Middle frontal gyrus (tissue), 1 donor: ENCODE measurements around the gene TMEM86B.
"Not testable (repeated sequence)": the region's sequence is repeated elsewhere in the genome, so short reads cannot be mapped to it uniquely, and the experiment has no call there.

Experiments used
- DNase-seq: peaks from one replicate; pipeline ENCODE4 v3.0.0-alpha.2; 2015; ENCODE audit warnings: low spot score; ENCODE audit errors: extremely low spot score

TMEM86B gene

DNA sequence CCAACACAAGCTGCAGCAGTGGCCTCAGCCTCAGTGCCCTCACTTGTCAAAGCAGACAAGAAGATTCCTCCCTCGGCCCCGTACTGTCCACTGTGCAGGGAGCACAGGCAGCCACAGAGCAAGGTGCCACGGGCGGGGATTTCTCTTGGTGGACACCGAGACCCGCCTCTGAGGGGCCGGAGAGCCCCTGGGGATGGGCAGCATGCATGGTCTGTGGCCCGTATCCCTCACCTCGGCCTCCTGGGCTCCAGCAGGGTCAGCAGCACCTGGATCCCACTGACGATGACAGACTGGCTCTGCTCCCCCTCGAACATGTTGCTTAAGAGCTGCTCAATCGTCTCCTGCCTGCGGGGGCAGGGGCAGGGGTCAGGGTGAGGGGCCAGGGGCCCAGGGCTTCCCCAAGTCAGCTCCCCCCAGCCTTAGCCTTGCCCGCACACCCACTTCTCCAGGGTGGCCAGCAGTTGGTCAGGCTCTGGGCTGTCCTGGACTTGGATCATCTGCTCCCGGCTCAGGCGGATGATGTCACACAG, 13.4 kb upstream of the TMEM86B start:
- no peak for DNase-seq

GRCh38 chr19:55241143-55241934, 12.8 kb upstream of the TMEM86B start:
- no peak for DNase-seq

- DNase-seq = no peak
These were observed 12.1 kb upstream of the TMEM86B start for GRCh38 chr19:55240713-55241020.

- no peak for DNase-seq
These were observed 10.4 kb upstream of the TMEM86B start for GRCh38 chr19:55239004-55239403.

DNA sequence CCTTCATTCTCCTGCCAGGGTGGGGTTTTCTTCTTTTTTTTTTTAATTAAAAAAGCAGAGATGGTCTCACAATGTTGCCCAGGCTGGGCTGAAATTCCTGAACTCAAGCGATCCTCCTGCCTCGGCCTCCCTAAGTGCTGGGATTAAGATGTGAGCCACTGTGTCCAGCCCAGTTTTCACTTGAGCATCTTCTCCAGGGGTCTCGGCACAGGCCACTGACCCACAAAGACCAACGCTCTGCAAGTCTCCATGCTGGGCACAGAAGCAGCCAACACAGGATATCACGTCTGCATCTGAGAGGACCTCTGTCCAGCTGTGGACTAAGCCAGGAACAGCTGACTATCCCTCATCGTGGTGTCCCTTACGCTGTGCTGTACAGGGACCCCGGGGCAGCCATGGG, 9.5 kb upstream of the TMEM86B start:
- DNase-seq = no peak

DNA sequence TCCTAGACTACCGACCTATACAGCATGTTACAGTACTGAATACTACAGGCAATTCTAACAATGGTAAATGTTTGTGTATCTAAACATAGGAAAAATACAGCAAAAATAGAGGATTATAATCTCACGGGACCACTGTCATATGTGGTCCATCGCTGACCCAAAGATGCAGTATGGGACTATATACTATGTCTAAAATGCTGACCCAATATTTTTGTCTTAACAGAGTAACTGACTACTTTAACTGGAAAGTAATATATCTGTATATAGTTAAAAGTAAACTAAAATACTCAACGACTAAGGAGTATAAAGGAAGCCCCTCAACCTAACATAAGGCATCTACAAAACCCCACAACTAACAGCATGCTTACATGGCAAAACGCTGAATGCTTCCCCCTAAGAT, 4.4 kb upstream of the TMEM86B start:
- no peak for DNase-seq

DNA sequence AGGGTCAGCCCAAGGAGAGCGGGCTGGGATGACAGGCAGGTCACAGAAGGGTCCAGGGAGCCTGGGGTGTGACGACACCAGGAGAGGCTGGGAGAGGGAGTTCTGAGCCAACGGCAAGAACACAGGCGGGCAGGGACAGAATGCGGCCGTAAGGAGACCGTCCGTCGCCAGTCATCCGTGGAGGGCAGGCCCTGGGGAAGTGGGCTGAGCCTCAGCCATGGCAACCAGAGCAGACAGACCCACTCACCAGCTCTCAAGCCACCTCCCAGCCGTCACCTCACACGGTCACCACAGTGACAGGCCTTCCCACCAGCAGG, 3.7 kb upstream of the TMEM86B start:
- no peak for DNase-seq

- DNase-seq = no peak
These were observed 3.1 kb upstream of the TMEM86B start for GRCh38 chr19:55231391-55232285.

- DNase-seq = no peak
These were observed 2.2 kb upstream of the TMEM86B start for GRCh38 chr19:55230780-55231179.

DNA sequence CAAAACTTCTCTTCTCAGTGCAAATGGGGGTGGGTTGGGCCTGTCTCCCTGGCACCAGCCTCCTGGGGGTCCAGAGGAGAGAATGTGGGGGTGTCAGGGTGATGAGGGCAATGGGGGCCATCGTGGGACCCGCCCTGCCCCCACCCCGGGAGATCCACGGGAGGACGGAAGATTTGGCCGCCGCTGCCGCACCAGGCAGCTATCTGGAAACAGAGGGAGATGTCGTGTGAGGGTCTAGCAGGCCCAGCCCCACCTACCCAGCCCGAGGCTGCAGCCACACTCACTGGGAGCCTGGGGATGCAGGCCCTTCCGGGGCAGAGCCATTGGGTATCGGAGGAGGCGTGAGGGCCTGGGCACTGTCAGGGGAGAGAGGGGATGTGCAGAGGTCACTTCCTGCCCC, 1.8 kb upstream of the TMEM86B start:
- DNase-seq = no peak

GRCh38 chr19:55229789-55230182, 1.2 kb upstream of the TMEM86B start:
- DNase-seq = no peak

GRCh38 chr19:55229145-55229788, 704 bp upstream of the TMEM86B start:
- no peak for DNase-seq

- DNase-seq = no peak
These were observed 560 bp downstream of the TMEM86B start for GRCh38 chr19:55228015-55228391.

DNA sequence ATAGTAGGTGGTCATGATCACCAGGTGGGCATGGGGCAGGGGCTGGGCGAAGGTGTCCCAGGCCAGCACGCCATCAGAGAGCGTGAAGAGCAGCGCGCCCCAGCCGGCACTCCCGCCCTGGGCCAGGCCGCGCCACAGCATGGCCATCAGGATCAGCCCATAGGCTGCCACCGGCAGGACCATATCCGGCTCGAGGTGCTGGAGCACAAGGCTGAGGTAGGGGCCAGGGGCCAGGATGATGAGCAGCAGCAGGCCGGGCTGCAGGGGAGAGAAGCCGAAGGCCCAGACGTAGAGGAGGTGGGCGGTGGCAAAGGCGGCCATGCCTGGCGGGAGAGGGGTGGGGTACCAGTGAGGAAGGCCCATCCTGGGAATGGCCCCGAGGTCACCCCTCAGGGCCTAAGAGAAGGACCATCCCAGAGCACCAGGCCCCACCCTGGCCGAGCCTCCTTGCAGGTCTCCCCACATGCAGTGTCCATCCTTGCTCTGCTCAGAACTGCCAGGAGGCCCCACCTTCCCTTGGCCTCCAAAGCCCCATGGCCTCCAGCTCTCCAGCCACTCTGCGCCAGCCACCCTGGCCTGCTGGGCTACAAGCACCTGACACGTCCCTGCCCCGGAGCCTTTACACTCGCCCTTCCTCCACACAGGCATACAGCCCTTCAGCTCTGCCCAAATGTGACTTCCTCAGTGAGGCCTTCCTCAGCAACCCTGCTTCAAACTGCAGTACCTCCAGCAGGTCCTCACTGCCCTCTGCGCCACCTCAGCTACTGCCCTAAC, 1.1 kb downstream of the TMEM86B start:
- DNase-seq = no peak

DNA sequence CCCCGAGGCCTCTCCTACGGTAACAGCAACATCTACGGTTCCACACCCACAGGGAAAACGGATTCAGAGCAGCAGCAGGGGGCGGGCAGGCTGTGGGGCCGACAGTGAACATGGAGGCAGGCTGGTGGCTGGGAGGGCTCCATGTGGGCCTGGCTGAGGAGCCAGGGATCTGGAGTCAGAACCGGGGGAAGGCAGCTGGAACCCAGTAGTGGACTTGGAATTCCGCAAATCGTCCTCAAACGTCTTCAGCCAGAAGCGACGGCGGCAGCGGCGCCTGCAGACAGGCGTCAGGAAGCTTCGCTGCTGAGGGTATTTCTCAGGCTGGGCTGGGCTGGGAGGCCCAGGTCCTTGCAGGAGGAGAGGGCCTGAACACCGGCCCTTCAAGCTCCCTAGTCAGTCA, 1.8 kb downstream of the TMEM86B start:
- DNase-seq = no peak

DNA sequence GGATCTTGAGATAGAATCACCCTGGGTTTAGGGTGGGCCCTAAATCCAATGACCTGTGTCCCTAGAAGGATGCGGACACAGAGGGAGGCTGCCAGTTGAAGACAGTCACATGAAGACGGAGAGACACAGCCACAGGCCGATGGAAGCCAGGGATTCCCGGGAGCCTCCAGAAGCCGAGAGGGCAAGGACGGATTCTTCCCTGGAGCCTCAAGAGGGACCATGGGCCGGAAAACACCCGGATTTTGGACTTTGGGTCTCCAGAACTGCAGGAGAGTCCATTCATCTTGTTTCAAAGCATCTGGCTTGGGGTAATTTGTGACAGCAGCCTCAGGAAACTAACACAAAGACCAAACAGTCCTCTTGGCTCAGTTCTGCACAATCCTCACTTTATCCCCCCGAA, 2.3 kb downstream of the TMEM86B start:
- DNase-seq = no peak

DNA sequence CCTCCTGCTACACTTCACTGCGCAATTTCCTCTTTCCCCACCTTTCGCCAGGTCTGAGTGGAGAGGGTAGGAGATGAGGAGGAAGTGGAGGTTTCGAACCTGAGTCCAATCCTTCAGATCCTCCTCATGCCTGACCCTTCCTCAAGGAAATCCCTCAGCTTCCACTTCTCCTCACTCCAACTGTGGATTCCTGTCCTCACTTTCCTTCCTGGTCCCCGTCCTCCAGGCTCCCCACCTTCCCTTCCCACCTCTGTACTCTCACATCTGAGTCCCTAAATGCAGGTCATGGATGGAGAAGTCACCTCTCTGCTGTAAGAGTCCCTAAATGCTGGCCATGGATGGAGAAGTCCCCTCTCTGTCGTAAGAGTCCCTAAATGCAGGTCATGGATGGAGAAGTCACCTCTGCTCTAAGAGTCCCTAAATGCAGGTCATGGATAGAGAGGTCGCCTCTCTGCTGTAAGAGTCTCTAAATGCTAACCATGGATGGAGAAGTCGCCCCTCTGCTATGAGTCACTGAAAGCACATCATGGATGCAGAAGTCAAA, 3.1 kb downstream of the TMEM86B start:
- no peak for DNase-seq

GRCh38 chr19:55224679-55225414, 3.7 kb downstream of the TMEM86B start:
- DNase-seq = not testable (repeated sequence)

DNA sequence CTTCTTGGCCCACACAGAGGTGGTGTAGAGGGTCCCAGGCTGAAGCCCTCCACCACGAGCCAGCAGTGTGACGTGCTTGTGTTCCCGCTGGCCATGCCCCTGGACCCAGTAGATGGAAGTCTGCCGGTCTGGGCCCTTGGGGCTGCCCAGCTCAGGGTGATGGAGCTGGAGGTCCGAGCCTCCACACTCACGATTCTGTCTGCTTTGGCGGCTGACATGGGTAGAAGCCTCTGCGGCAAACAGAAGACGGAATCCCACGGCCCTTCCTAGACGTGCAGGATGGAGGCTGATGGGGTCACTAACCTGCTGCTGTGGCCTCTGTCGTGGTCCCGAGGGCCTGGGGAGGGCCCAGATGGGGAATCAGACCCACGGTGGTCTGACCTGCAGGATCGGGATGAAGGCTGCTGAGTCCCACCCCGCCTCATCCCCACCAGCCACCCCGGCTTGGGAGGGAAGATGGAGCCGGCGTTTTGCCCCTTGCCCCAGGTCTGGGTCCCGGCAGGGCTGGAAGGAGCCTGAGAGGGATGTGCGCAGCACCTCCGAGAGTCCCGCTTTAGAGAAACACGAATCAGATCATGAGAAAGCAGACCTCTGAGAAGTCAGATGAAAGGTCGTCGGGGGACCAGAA, 4.4 kb downstream of the TMEM86B start:
- DNase-seq = no peak
